ENCODE results near the gene WWTR1.

GRCh38 chr3:149515249-149515648 is 142.6 kb downstream of the WWTR1 start:
- TF ChIP-seq CTCF (IDR thresholded peaks at IDR 0.05) = no peak
- TF ChIP-seq POLR2A (IDR thresholded peaks at IDR 0.05) = no peak
- TF ChIP-seq EP300 (IDR thresholded peaks at IDR 0.05) = no peak
- no peak for TF ChIP-seq POLR2AphosphoS5 (IDR thresholded peaks at IDR 0.05)
